NT2/D1 (cell line): ENCODE measurements around the gene PI4KA.

Experiments used
- YY1 ChIP-seq: IDR thresholded peaks from 2 replicates; pipeline ENCODE4 v1.6.1; 2011; ENCODE audit not compliant: insufficient read length, insufficient read depth
- ZNF274 ChIP-seq: IDR thresholded peaks from 2 replicates; pipeline ENCODE4 v1.6.1; 2011; ENCODE audit warnings: mild to moderate bottlenecking, low read depth, low read length

DNA sequence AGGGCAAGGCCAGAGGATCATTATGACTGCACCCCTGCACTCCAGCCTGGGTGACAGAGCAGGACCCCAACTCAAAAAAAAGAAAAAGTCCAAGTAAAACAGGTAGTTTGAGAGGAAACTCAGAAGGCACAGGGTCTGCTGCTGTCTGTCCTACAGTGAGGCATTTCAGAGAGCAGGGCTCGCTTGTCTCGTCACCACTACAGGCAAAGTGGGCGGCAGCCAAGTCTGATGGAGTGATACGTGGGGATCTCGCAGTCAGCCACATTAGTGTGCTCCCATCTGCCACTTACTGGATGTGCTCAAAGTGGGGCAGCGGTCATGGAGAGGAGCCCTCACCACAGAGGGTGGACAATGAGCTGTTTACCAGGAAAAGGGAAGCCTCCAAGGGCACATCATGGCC lies 42.1 kb downstream of the PI4KA start:
- no peak for TF ChIP-seq YY1
- no peak for TF ChIP-seq ZNF274
